Hindlimb muscle (tissue), 1 donor: Measurements from ENCODE around the gene PLB1. TPM values are rescaled to one million over a fixed set of nuclear protein-coding genes. Genes with fewer than 3 reads are reported as not detected.

ENCODE experiments used
- DNase-seq: peaks from one replicate; pipeline ENCODE4 v3.0.0-alpha.2; 2013
- polyA plus RNA-seq: library from polyadenylated mRNA; unstranded; fragments of 120-200 nt; gene quantifications from one replicate; pipeline ENCODE4 v1.2.1, GENCODE V29; 2013; ENCODE audit not compliant: insufficient read length

Gene PLB1
- polyA plus RNA-seq, 1 donor: 2.4 TPM

DNA sequence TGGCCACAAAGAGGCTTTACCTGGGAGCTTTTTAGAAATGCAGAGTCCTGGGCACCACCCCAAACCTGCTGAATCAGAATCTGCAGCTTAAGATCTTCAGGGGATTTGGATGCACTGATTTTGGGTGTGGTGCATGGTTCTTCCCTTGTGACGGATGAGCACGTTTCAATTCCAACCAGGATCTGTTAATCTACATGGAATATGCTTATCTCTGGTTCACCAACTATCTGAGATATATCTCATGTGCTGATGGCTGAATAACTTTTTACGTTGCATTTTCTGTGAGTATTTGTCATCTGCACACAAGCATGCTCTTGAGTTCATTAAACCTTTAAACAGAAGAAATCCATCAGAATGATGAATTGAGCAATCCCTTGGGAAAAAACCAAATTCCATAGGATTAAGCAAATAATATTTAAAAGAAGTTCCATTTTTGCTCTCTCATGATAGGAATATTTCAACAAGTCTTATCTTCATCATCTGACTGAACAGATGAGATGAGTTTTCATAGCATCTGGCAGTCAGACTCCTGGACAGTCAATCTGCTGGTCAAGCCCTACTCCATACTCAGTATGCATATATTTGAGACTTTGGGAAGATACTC lies 120.6 kb downstream of the PLB1 start:
- no peak for DNase-seq

DNA sequence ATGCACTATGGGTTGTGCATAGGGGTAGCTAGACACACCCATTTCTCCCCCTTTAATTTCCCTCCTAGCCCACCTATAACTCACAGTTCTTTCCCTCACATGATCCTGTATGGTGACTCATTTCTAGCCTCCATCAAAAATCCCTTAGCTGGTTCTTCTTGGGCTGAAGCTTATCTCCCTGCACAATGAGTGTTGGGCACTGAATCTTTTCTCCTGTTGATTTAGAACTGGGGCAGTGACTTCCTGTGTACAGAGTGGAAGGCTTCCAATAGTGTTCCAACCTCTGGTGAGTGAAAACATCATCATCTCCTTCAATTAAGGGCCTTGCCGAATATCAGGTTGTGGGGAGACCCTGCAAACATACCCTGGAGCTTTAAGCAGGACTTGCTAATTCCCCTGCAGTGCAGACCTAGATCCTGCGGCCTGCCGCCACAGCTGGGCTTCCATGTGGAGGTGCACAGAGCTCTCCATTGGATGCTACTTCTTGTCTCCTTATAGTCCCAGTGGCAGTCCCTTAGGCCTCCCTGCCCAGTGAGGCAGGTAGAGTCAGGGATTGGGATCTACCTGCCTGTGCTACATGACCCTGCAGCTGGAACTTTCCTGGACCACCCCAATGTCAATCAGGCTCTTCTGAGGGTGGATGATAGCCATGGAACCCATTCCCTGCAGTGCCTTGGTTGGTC lies 121.8 kb downstream of the PLB1 start:
- no peak for DNase-seq

GRCh38 chr2:28618221-28619141 lies 122.6 kb downstream of the PLB1 start:
- DNase-seq: no peak

DNA sequence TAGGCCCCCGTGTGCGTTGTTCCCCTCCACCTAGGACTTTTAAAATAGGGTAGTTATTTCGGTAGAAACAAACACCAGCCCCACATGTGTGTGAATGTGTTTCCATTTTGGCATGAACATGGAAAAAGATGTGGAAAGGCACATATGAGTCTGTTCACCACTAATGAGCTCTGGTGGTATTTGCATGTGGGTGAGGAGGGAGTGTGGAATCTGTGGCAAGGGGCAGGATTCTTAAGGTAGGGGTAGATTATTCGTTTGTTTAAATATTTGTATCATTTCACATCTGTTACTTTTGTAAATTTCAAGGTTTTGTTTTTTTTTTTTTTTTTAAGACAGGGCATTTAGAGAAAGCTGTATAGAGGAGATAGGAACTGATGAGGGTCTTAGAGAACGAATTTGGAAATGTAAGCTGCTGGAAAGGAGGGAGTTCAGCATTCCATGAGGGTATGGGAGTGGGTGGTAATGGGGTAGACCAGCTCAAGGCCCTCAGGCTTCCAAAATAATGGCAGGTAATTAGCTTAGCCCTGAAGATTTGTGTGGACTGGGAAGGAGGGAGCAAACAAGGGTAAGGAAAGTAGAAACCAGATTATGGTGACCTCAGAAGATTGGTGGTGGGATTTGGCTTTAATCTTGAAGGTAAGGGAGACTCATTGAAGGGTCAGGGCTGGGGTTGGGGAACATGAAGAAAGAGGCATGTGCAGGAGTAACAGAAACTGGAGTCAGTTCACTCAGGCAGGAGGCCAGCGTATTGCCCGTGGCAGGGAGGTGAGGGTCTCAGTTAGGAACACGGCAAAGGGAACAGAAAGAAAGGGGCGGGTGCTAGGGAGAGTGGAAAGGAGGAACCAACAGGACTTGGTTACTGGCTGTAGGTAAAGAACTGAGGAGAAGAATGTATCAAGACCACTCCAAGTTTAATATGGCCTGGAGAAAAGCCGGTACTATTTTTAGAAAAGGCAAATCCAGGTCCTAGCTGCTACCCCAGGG lies 123.6 kb downstream of the PLB1 start:
- DNase-seq: no peak

DNA sequence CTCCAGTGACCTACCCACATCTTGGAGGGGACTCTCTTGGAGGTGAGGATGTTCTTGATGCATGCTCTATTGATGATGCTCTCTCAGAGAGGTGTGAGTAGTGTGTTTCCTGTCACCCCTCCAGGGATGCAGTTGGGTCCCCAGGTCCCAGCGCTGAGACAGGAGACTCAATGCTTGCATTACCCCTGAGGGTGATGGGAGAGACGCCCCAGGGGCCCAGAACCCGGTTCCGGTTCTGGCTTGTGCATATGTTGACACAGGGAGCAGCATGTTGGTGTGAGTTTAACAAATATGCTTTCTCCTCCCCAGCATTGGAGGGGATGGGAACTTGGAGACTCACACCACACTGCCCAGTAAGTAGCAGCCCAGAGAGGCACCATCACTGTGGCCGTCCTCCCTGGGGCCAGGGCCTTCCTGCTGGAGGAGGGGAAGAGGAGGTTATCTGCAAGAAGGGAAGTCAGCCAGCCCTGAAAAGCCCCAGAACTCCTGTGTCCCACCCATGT lies 124.5 kb downstream of the PLB1 start:
- no peak for DNase-seq

DNA sequence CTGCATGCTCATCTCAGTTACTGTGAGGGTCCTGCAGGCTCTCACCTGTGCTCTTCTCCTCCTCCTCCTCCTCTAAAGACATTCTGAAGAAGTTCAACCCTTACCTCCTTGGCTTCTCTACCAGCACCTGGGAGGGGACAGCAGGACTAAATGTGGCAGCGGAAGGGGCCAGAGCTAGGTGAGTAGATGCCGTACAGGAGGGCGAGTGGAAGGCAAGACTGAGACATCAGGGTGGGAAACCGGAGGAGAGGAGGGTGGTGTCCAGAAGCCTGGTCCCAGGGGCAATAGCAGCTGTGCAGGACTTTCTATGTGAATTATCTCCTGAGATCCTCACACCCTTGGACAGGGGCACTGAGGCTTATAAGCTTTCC lies 124.9 kb downstream of the PLB1 start:
- DNase-seq: no peak

DNA sequence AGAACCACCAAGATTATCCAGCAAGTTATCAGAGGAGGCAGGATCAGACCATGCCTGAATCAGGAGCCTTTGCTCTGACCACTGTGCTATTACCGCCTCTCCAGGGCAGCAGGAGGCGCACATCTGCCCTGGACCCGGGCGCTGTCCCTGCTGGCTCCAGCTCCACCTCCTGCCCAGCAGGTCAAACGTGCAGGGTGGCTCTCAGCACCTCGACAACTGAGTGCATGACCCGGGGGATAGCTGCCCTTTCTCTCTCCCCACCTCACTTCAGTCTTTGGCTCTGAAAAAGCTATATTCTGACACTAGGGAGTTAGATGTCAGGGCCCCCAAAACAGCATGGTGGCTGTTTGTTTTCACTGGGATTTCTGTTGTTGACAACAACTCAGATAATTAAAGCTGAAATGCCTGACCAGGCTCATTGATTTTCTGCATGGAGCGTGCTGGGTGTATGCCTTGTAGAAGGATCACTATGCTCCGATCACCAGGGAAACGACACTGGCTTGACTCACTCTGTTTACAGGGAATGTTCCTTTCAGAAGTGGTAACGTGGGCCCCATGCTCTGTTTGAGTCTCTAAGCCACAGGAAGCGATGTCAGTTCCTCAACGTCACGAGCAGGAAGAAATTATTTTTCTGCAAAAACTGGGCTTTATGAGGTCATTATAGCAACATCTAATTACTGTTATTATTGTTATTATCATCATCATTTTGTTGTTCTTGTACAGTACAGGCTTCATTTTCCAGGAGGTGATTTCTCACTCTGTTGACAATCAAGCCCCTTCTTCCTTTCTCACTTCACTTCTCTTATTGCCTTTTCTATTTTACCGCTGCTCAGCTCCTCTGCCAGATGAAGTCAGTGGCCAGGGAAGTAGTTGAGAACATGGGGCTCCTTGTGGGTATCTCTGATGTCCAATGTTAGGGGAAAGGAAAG lies 125.6 kb downstream of the PLB1 start:
- DNase-seq: peak; percentile 79

- DNase-seq: no peak
Measured at GRCh38 chr2:28622101-28622499, 126.2 kb downstream of the PLB1 start.

DNA sequence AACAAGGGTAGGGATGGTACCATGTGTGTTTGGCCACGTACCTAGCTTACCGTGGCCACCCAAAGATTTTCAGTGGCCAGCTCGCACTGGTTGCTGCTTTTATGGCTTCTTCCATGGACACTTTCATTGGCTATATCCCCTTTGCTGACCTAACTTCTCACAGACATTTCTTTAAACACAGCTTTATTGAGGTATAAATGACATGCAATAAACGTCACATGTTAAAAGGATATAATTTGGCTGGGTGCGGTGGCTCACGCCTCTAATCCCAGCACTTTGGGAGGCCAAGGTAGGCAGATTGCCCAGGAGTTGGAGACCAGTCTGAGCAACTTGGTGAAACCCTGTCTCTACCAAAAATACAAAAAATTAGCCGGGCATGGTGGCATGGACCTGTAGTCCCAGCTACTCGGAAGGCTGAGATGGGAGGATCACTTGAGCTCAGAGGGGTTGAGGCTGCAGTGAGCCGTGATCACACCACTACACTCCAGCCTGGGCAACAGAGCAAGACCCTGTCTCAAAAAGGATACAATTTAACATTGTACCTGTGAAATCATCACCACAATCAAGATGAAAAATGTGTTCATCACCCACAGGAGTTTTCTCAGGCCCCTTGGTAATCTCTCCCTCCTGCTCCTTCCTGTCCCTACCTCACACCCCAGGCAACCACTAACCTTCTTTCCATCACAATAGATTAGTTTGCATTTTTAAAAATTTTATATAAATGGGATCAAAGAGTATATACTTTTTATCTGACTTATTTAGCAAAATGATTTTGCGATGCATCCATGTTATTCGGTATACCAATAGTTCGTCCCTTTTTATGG lies 127.9 kb downstream of the PLB1 start:
- no peak for DNase-seq

DNA sequence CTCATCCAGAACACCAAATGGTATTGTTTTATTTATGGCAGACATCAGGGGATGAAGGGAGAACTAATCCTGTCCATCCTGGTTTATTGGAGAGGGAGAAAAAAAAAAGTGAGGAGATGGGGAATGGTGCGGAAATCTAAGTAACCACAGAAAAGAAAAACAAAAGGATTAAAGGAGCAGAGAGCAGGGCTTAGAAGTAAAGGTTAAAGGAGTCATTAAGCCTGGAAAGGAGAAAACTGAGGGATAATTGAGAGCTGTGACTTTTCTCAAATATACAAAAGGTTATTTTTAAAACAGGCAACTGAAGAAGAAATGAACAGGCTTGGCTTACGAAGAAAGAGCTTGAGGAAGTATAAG lies 128.6 kb downstream of the PLB1 start:
- DNase-seq: no peak

DNA sequence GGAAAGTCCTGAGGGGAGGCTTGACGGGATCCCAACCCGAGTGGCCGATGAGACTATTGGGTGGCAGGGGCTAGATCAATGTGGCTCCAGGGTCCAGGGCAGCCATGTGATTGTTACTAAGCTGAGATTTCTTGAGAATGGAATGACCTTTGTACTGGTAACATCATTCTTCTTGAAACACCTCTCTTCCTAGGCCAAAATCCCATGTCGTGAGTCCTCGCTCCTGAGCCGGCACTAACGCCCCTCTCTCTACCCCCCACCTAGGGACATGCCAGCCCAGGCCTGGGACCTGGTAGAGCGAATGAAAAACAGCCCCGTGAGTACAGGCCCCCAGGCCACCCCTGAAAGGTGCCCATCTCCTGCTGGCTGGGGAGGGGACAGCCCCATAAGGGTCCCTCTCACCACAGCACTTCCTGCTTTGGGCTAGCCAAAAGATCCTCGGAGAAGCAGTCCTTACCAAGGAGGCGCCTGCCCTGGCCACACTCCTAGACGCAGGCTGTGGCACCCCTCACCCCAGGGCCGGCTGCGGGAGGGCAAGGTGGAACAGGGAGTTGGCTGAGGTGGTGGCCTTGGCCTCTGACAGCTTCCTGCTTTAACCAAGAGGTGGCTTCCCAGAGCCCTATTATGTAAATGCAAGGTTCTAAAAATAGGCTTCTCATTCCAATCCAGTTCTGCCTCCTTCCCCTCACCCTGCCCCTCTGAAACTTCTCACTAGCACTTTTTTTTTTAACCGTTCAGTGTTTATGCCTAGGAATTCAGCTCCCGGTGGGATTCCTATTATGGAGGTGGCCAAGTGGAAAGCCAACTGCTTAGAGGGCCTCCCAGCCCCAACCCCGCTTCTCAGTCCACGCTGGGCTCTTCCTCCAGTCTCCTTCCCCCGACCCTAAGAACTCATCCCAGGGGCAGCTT lies 129.2 kb downstream of the PLB1 start:
- DNase-seq: peak; percentile 49

DNA sequence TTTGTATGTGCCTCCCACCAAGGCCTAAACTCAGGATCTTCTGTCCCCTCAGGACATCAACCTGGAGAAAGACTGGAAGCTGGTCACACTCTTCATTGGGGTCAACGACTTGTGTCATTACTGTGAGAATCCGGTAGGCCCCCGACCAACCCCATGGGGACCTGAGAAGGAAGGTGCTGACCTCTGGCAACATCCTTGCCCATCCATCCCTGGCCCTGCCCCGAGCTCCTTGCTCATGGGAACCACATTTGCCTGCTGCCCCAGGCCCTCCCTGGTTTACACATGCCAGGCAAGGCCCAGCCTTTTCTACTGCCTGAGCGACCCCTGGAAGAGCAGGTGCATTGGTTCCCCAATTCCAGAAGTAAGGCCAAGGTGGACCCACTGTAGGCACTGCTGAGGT lies 130.5 kb downstream of the PLB1 start:
- no peak for DNase-seq

- no peak for DNase-seq
Measured at GRCh38 chr2:28626891-28627421, 131.1 kb downstream of the PLB1 start.

GRCh38 chr2:28627722-28628480 lies 132.0 kb downstream of the PLB1 start:
- DNase-seq: no peak

- DNase-seq: no peak
Measured at GRCh38 chr2:28628506-28628905, 132.6 kb downstream of the PLB1 start.

DNA sequence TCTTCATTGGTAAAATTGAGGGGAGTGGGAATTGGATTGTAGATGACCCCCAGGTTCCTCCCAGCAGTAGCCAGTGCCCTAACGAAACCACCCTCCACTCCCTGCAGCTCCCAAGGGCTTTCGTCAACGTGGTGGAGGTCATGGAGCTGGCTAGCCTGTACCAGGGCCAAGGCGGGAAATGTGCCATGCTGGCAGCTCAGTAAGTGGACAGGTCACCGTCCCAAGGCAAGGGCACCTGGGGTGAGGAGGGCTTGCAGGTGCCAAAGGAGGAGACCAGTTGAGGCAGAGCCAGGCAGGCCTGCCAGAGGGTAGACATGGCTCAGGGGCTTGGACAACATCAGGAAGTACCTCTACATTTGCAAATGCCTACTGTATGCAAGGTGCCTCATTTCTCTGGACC lies 133.1 kb downstream of the PLB1 start:
- DNase-seq: no peak

- no peak for DNase-seq
Measured at GRCh38 chr2:28629910-28630309, 134.1 kb downstream of the PLB1 start.

- DNase-seq: no peak
Measured at GRCh38 chr2:28630341-28630740, 134.5 kb downstream of the PLB1 start.
